Renal pelvis (tissue), 3 donors: Measurements from ENCODE around the gene GPBP1. TPM values are rescaled to one million over a fixed set of nuclear protein-coding genes. Genes with fewer than 3 reads are reported as not detected.

ENCODE experiments used
- polyA plus RNA-seq, 3 donors: library from polyadenylated mRNA; unstranded; fragments of 120-200 nt; gene quantifications; one replicate each; pipeline ENCODE4 v1.2.1, GENCODE V29; 2013; ENCODE audit not compliant: insufficient read length in 3 of 3

The GPBP1 gene
- polyA plus RNA-seq, 3 donors, result 128 to 170 (median 130) TPM

Other genes with a start within 250 kb of the GPBP1 start
- gene MIER3, start 221.9 kb upstream of the GPBP1 start, polyA plus RNA-seq, result 10 to 100 TPM; 31.9 to 37.5 (median 37.3) TPM